Epithelial cell of proximal tubule (primary cell): ENCODE data around the gene IL19. TPM values are rescaled to one million over a fixed set of nuclear protein-coding genes. Genes with fewer than 3 reads are reported as not detected.
A peak's percentile ranks its signal among the peaks of the same experiment; 100 is the strongest.

Experiments used
- DNase-seq: peaks from one replicate; pipeline ENCODE4 v3.0.0-alpha.2; 2011; ENCODE audit warnings: low read depth
- H3K4me3 ChIP-seq: 2 replicates; pipeline ENCODE4 v1.5.1; 2011; ENCODE audit warnings: low read depth, mild to moderate bottlenecking, low read length
- CTCF ChIP-seq: conservative IDR thresholded peaks from 2 replicates; pipeline ENCODE4 v1.5.1; 2012; ENCODE audit warnings: low read depth, mild to moderate bottlenecking, low read length
- total RNA-seq: library from RNA; depleted of rRNA; stranded (reverse); fragments of >200 nt; gene quantifications from 2 replicates; pipeline ENCODE4 v1.2.3, GENCODE V29; 2015

The IL19 gene
- total RNA-seq, 1 donor from 2014 or later, result not detected

- TF ChIP-seq CTCF, result no peak
- H3K4me3 ChIP-seq, result no peak overlapping the region
- DNase-seq, result no peak
Observed at GRCh38 chr1:206800411-206800810, 29.8 kb downstream of the IL19 start.

GRCh38 chr1:206800891-206801290 is 30.3 kb downstream of the IL19 start:
- no peak for TF ChIP-seq CTCF
- H3K4me3 ChIP-seq, result no peak overlapping the region
- no peak for DNase-seq

DNA sequence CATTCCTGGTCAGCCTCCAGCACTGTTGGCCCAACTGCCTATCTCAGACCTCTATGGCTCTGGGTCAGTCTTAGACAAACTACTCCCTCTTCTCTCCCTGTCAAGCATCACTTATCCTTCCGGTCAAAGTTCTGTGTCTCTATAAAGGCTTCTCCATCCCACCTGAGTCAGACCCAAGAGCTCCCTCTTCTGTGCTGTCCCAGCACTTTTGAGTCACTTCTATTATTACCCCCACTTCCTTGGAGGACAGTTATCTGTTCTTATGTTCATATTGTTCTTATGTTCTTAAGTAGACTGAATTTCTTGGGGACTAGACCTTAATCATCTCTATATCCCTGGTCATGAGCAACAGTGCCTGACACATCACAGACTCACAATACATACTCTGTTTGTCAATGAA is 30.9 kb downstream of the IL19 start:
- TF ChIP-seq CTCF, result peak; percentile 42
- DNase-seq, result no peak
- no peak overlapping the region for H3K4me3 ChIP-seq

- no peak for DNase-seq
- no peak overlapping the region for H3K4me3 ChIP-seq
- TF ChIP-seq CTCF, result no peak
Observed at GRCh38 chr1:206802401-206802800, 31.8 kb downstream of the IL19 start.

- no peak for DNase-seq
- no peak for TF ChIP-seq CTCF
- no peak overlapping the region for H3K4me3 ChIP-seq
Observed at GRCh38 chr1:206803221-206803730, 32.7 kb downstream of the IL19 start.

GRCh38 chr1:206804156-206804737 is 33.7 kb downstream of the IL19 start:
- DNase-seq, result no peak
- TF ChIP-seq CTCF, result no peak

DNA sequence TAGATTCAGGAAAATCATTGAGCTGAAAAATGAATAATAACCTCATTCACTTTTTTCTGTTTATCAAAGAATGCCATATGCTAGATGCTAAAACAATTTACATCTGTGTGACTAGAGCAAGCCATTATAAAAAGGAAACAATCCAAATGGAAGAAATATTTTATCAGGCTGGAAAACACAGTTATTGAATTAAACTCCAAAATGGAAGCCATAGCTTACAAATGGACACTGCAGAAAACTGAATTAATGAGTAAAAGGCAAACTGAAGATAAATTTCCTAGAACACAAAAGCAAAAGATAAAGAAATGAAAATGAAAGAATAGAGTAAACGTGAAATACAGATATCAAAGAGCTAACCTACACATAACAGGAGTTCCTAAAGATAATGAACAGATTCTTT is 34.8 kb downstream of the IL19 start:
- H3K4me3 ChIP-seq, result no peak overlapping the region
- no peak for TF ChIP-seq CTCF
- no peak for DNase-seq

More at GRCh38 chr1:206804156-206804737, 33.7 kb downstream of the IL19 start:
- H3K4me3 ChIP-seq, result no peak overlapping the region
